Measurements from ENCODE around the gene A2M.

DNA sequence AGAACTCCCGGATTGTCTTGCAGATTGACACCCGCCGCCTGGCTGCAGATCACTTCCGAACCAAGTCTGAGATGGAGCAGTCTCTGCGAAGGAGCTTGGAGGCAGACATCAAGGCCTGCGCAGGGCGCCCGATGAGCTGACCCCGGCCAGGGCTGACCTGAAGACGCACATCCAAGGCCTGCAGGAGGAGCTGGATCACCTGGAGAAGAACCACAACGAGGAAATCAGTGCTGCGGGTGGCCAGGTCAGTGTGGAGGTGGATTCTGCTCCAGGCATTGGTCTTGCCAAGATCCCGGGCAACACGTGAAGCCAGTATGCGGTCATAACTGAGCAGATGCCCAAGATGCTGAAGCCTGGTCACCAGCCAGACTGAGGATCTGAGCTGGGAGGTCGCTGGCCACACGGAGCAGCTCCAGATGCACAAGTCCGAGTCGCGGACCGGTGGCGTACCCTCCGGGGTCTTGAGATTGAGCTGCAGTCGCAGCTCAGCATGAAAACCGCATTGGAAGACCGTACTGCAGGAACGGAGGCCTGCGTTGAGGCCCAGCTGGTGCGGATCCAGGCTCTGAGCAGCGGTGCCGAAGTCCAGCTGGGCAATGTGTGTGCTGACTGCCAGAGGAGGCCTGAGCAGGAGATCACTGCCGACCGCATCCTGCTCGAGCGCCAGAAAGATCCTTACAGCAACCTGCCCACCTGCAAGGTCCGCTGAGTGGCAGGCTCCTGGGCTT is 12.4 kb upstream of the A2M start:
- TF ChIP-seq POLR2AphosphoS5 (IDR thresholded peaks at IDR 0.05): no peak
- TF ChIP-seq, protein P1, sequence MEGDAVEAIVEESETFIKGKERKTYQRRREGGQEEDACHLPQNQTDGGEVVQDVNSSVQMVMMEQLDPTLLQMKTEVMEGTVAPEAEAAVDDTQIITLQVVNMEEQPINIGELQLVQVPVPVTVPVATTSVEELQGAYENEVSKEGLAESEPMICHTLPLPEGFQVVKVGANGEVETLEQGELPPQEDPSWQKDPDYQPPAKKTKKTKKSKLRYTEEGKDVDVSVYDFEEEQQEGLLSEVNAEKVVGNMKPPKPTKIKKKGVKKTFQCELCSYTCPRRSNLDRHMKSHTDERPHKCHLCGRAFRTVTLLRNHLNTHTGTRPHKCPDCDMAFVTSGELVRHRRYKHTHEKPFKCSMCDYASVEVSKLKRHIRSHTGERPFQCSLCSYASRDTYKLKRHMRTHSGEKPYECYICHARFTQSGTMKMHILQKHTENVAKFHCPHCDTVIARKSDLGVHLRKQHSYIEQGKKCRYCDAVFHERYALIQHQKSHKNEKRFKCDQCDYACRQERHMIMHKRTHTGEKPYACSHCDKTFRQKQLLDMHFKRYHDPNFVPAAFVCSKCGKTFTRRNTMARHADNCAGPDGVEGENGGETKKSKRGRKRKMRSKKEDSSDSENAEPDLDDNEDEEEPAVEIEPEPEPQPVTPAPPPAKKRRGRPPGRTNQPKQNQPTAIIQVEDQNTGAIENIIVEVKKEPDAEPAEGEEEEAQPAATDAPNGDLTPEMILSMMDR (IDR thresholded peaks at IDR 0.05): no peak
- TF ChIP-seq POLR2A (IDR thresholded peaks at IDR 0.05): no peak

Measured in suprapubic skin (tissue), 4 donors.